Tibial nerve (tissue), 4 donors: ENCODE results near the gene KLHL7. TPM values are rescaled to one million over a fixed set of nuclear protein-coding genes. Genes with fewer than 3 reads are reported as not detected.

Experiments used
- DNase-seq, 2 donors: peaks; one replicate each; pipeline ENCODE4 v3.0.0-alpha.2; 2019; ENCODE audit warnings: low spot score in 2 of 2
- H3K27ac ChIP-seq, 4 donors: fragments of 200-600 bp; sonication (generic) in 3 of 4; one replicate each; pipeline ENCODE4 v1.5.1; 2017 to 2019; ENCODE audit warnings: mild to moderate bottlenecking in 1 of 4
- H3K27me3 ChIP-seq, 2 donors: fragments of 200-600 bp; sonication (generic) in 1 of 2; one replicate each; pipeline versions ENCODE4 v1.5.1 to v1.6.0; 2017 to 2019
- H3K36me3 ChIP-seq, 3 donors: fragments of 200-600 bp; sonication (generic); one replicate each; pipeline ENCODE4 v1.5.1; 2018 to 2019
- H3K4me1 ChIP-seq, 4 donors: fragments of 200-600 bp; sonication (generic) in 3 of 4; one replicate each; pipeline ENCODE4 v1.5.1; 2017 to 2019
- H3K4me3 ChIP-seq, 4 donors: fragments of 200-600 bp; sonication (generic) in 3 of 4; one replicate each; pipeline ENCODE4 v1.5.1; 2017 to 2019; ENCODE audit warnings: mild to moderate bottlenecking in 1 of 4, moderate library complexity in 1 of 4
- H3K9me3 ChIP-seq, 4 donors: fragments of 200-600 bp; sonication (generic) in 3 of 4; one replicate each; pipeline ENCODE4 v1.5.1; 2017 to 2019
- CTCF ChIP-seq, 5 experiments: fragments of 200-600 bp in 3 of 5; fragments of 450-650 bp in 2 of 5; sonication (generic) in 3 of 5; IDR thresholded peaks; one replicate each; pipeline ENCODE4 v1.5.1; 2016 to 2019; ENCODE audit warnings: antibody characterized with exemption in 5 of 5, mild to moderate bottlenecking in 3 of 5, moderate library complexity in 2 of 5
- EP300 ChIP-seq, 2 donors: sonication (generic); formaldehyde crosslinking; IDR thresholded peaks; one replicate each; pipeline ENCODE4 v1.6.1; 2017; ENCODE audit warnings: antibody characterized with exemption in 2 of 2, mild to moderate bottlenecking in 1 of 2
- POLR2A ChIP-seq, 2 donors: fragments of 450-650 bp; IDR thresholded peaks; one replicate each; pipeline ENCODE4 v1.6.1; 2017; ENCODE audit warnings: antibody characterized with exemption in 2 of 2, mild to moderate bottlenecking in 2 of 2, moderate library complexity in 2 of 2
- WGBS, 2 donors: methylation state at CpG; one replicate each; pipeline ENCODE4 v1.1.5; 2018; 5-methylcytosine and 5-hydroxymethylcytosine counted together
- total RNA-seq, 4 donors: library from RNA; depleted of rRNA; stranded (reverse); fragments of >200 nt; gene quantifications; one replicate each; pipeline ENCODE4 v1.1.0, GENCODE V29; 2016

KLHL7 gene
- total RNA-seq, 4 donors from 2014 or later = 26.0 to 83.3 (median 35.3) TPM

- no peaks in the 10 kb centered on the region for H3K9me3 ChIP-seq
- no peak for TF ChIP-seq EP300 (IDR thresholded peaks at IDR 0.05)
- TF ChIP-seq CTCF (IDR thresholded peaks at IDR 0.05) = no peak
- TF ChIP-seq POLR2A (IDR thresholded peaks at IDR 0.05) = no peak
- no peak for DNase-seq
- no peaks in the 10 kb centered on the region for H3K27me3 ChIP-seq
- no peak overlapping the region for H3K27ac ChIP-seq
- H3K4me1 ChIP-seq = peaks cover 0 to 16% (median 0%) of the 10 kb centered on the region in 4 donors
- 63 to 68% methylated on average over 3 of the region's 3 CpGs for WGBS, 2 donors
- no peak overlapping the region for H3K4me3 ChIP-seq
- no peaks in the 10 kb centered on the region for H3K36me3 ChIP-seq
These were observed 30.0 kb upstream of the KLHL7 start for GRCh38 chr7:23075571-23075970.

- no peak overlapping the region for H3K27ac ChIP-seq
- no peaks in the 10 kb centered on the region for H3K27me3 ChIP-seq
- TF ChIP-seq EP300 (IDR thresholded peaks at IDR 0.05) = no peak
- TF ChIP-seq CTCF (IDR thresholded peaks at IDR 0.05) = no peak
- TF ChIP-seq POLR2A (IDR thresholded peaks at IDR 0.05) = no peak
- 17 to 20% methylated on average over 3 of the region's 3 CpGs for WGBS, 2 donors
- peaks cover 0 to 16% (median 0%) of the 10 kb centered on the region in 4 donors for H3K4me1 ChIP-seq
- no peak overlapping the region for H3K4me3 ChIP-seq
- DNase-seq = no peak
- H3K36me3 ChIP-seq = no peaks in the 10 kb centered on the region
- no peaks in the 10 kb centered on the region for H3K9me3 ChIP-seq
These were observed 28.8 kb upstream of the KLHL7 start for GRCh38 chr7:23076772-23077171.

GRCh38 chr7:23093111-23093510 is 12.5 kb upstream of the KLHL7 start:
- Histone ChIP-seq H3K36me3 (peaks cover 0 to 6% (median 0%) of the 10 kb centered on the region in 3 donors), H3K4me3 (no peak overlapping the region), H3K27ac (no peak overlapping the region), H3K27me3 (no peaks in the 10 kb centered on the region), H3K9me3 (peaks cover 0 to 12% (median 0%) of the 10 kb centered on the region in 4 donors), H3K4me1 (no peaks in the 10 kb centered on the region)
- DNase-seq = no peak
- no peak for TF ChIP-seq POLR2A (IDR thresholded peaks at IDR 0.05)
- no peak for TF ChIP-seq EP300 (IDR thresholded peaks at IDR 0.05)
- no peak for TF ChIP-seq CTCF (IDR thresholded peaks at IDR 0.05)
- 52 to 59% methylated on average over 4 of the region's 4 CpGs for WGBS, 2 donors

DNA sequence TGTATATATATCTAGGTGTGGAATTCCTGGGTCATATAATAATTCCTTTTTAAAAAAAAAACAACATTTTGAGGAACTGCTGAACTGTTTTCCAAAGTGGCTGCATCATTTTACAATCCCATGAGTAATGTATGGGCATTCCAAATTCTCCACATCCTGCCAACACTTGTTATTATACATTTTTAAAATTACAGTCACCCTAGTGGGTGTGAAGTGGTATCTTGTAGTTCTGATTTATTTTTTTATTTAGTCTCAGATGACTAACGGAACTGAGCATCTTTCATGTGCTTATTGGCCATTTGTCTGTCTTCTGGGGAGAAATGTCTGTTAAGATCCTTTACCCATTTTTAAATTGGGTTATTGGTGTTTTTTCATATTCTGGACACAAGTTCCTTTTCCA is 12.0 kb upstream of the KLHL7 start:
- H3K36me3 ChIP-seq = peaks cover 0 to 8% (median 0%) of the 10 kb centered on the region in 3 donors
- H3K4me1 ChIP-seq = no peaks in the 10 kb centered on the region
- H3K4me3 ChIP-seq = no peak overlapping the region
- peaks cover 0 to 12% (median 0%) of the 10 kb centered on the region in 4 donors for H3K9me3 ChIP-seq
- H3K27me3 ChIP-seq = no peaks in the 10 kb centered on the region
- no peak for DNase-seq
- TF ChIP-seq EP300 (IDR thresholded peaks at IDR 0.05) (no peak), POLR2A (IDR thresholded peaks at IDR 0.05) (no peak), CTCF (IDR thresholded peaks at IDR 0.05) (no peak)
- 83 to 85% methylated on average over 1 of the region's 1 CpG for WGBS, 2 donors
- no peak overlapping the region for H3K27ac ChIP-seq

DNA sequence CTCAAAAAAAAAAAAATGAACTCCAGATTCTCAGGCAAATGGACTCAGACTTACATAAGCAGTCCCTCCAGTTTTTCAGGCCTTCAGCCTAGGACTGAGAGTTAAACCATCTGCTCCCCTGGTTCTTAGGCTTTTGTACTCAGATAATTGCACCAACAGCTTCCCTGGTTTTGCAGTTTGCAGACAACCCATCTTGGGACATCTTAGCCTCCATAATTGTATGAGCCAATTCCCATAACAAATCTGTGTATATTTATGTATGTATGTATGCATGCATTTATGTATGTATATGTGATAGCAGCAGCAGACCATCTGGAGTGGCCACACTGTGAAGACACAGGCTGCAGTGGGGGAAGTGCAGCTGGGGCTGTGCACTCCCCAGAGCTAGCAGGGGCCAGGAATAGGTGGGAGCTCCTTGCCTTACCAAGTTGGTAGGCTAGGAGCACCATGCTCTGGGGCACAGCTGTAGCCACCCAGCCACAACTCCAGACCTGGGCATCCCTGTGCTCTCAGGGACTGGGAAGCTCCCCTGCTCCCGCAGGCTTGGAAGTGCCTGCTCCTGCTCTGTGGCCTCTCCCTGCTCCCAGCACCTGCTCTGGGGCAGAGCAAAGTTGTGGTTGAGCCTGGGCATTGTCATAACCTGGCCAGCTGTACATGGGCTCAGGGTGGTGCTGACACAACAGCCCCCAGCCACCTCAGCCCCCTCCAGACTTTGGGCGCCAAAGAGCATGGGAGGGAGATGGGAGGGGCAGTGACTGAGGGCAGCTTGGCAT is 8.9 kb upstream of the KLHL7 start:
- 100% methylated on average over 1 to 2 of the region's 2 CpGs for WGBS, 2 donors
- H3K4me3 ChIP-seq = no peak overlapping the region
- TF ChIP-seq CTCF (IDR thresholded peaks at IDR 0.05) = no peak
- no peak for TF ChIP-seq POLR2A (IDR thresholded peaks at IDR 0.05)
- TF ChIP-seq EP300 (IDR thresholded peaks at IDR 0.05) = no peak
- H3K4me1 ChIP-seq = no peaks in the 10 kb centered on the region
- no peaks in the 10 kb centered on the region for H3K27me3 ChIP-seq
- no peak overlapping the region for H3K27ac ChIP-seq
- no peak for DNase-seq
- peaks cover 0 to 12% (median 0%) of the 10 kb centered on the region in 3 donors for H3K36me3 ChIP-seq
- peaks cover 0 to 16% (median 0%) of the 10 kb centered on the region in 4 donors for H3K9me3 ChIP-seq
